ENCODE results near the gene TMEM187.

DNA sequence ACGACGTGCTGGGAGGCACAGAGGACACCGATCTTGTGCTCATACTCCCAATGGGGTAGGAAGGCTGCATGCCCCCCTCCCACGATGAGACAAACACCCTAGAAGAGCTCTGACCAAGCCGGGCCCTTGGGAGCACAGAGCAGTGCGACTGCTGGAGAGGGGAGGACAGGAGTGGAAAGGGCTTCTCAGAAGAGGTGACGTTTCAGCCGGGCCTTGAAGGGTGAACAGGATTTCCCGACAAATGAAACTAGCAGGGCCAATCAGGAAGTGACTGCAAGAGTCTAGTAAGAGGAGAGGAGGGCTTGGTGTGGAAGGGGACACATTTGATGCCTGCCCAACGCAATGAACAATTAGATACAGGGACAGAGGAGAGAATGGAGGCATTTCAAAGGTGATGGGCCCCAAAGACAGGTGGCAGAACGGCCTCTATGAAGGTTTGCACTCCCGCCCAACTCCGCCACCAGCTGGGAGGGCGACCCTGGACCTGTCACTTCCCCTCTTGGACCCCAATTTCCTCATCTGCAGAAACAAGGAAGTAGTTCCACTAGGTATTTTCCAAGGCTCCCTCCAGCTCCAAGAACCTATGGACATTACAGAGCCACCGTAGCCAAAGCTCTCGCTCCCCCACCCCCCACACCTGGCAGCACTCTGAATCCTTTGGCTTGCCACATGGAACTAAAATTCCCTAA lies 4.9 kb upstream of the TMEM187 start:
- TF ChIP-seq, protein P1, sequence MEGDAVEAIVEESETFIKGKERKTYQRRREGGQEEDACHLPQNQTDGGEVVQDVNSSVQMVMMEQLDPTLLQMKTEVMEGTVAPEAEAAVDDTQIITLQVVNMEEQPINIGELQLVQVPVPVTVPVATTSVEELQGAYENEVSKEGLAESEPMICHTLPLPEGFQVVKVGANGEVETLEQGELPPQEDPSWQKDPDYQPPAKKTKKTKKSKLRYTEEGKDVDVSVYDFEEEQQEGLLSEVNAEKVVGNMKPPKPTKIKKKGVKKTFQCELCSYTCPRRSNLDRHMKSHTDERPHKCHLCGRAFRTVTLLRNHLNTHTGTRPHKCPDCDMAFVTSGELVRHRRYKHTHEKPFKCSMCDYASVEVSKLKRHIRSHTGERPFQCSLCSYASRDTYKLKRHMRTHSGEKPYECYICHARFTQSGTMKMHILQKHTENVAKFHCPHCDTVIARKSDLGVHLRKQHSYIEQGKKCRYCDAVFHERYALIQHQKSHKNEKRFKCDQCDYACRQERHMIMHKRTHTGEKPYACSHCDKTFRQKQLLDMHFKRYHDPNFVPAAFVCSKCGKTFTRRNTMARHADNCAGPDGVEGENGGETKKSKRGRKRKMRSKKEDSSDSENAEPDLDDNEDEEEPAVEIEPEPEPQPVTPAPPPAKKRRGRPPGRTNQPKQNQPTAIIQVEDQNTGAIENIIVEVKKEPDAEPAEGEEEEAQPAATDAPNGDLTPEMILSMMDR (IDR thresholded peaks at IDR 0.05; ENCODE audit: insufficient read depth, low read depth, low read length), result no peak
- no peak for TF ChIP-seq EZH2 (IDR thresholded peaks at IDR 0.05; ENCODE audit: insufficient read depth, low read length)
